ENCODE data around the gene MKKS.
"Not testable (repeated sequence)": the region's sequence is repeated elsewhere in the genome, so short reads cannot be mapped to it uniquely, and the experiment has no call there.

MKKS gene

DNA sequence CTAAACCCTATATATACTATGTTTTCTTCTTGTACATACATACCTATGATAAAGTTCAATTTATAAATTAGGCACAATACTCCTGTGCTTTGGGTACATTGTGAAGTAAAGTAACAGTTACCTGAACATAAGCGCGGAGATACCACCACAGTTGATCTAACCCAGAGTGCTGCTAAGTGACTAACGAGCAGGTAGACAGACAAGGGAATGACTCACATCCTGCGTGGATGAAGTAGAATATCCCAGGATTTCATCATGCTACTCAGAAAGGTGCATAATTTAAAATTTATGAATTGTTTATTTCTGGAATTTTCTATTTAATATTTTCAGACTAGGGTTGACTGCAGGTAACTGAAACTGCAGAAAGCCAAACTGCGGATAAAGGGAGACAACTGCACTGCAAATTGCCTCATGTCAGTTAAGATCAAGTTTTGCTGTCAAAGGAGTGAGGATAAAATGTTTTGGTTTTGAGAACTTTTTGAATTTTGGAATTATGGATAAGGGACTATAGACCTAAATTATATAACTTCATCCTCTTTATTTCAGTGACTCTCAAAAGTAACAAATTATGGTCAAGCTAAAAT lies 14.4 kb downstream of the MKKS start:
- in situ Hi-C loops (cut with MboI; ENCODE audit: low sequenced_read_pairs) = no loop called here

DNA sequence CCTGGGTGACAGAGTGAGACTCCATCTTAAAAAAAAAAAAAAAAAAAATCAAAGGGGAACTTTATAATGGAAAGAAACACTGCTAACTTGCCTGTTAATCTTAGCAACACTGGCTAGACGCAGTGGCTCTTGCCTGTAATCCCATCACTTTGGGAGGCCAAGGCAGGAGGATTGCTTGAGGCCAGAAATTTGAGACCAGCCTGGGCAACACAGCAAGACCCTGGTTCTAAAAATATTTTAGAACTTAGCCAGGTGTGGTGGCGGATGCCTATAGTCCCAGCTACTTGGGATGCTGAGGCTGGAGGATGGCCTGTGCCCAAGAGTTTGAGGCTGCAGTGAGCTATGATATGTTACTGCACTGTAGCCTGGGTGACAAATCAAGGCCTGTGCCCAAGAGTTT lies 16.8 kb downstream of the MKKS start:
- in situ Hi-C loops (cut with MboI; ENCODE audit: low sequenced_read_pairs) = not testable (repeated sequence)

DNA sequence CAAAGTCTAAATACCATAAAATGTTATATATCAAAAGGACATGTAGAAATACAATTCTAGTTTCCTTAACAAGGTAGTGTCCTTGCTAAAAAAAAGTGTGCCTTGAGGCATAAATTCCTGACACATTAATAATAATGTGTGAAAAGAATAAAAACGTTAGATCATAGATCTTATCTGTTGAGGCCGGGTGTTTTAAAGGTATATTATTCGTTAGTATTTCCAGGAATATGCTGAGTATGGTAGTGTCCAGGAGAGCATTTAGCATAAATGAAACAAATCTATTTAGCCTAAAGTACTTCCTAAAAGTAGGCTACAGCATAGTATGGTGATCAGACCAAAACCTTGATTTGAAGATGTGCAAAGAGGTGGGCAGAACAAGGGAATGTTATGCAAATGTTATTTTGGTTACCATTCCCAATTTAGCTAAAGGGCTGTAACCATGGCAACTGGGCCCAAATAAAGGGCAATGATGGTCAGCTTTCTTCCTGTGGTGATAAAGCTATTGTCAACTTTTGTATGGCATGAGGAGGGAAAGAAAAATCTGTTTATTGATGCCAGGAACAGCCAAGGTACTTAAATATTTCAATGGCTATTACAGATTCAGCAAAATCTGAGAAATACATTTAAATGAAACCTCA lies 18.9 kb downstream of the MKKS start:
- in situ Hi-C loops (cut with MboI; ENCODE audit: low sequenced_read_pairs) = no loop called here

DNA sequence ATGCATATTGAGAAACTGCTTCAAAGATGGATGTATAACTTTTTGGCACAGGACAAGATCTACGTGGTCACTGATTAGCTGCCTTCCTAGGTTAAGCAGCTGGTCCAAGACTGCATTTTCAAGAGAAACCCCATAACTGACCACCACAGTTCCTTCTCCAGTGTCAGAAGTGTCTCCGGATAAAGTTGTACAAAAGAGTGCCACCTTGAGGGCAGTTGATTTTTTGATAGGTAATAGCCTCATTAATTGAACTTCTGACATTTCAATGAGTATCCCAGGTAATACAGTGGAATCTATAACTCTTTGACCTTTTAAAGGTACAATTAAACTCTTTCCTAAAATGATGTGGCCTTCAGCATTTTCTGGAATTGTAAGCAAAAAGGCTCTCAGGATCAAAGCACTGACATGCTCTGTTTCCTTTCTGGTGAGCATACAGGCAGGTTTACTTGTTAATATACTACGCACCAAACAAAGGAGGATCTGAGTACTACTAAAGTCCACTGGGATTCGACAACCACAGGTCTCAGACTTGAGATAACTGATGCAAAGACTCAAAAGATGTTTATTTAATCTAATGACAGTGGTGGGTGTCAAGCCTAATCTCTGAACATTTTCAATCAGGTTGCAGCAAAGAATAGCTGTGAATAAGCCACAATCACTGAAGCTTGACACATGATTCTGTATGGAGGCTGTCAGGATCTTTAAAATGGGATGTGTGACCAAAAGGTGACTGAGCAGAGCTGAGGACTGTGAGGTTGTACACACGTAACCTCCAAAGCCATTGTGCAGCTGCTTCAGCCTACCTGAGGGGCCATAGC lies 21.2 kb downstream of the MKKS start:
- in situ Hi-C loops (cut with MboI; ENCODE audit: low sequenced_read_pairs) = no loop called here

DNA sequence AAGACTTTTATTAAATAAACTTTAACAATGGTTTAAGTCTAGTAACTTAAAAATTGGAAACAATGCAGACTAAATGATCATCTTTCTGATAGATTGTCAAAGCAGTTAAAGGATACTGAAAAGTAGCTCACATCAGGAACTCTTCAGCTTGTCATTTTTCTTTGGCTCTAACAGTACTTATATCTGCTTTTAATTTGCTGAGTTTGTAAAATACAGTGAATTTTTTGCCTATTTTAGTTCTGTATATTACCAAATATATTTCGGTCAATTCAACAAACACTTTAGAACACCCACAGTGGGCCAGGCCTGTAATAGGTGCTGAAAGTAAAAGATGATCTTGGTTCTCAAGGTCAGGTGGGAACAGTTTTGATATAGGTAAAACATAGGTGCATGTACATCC lies 22.3 kb downstream of the MKKS start:
- in situ Hi-C loops (cut with MboI; ENCODE audit: low sequenced_read_pairs) = no loop called here

DNA sequence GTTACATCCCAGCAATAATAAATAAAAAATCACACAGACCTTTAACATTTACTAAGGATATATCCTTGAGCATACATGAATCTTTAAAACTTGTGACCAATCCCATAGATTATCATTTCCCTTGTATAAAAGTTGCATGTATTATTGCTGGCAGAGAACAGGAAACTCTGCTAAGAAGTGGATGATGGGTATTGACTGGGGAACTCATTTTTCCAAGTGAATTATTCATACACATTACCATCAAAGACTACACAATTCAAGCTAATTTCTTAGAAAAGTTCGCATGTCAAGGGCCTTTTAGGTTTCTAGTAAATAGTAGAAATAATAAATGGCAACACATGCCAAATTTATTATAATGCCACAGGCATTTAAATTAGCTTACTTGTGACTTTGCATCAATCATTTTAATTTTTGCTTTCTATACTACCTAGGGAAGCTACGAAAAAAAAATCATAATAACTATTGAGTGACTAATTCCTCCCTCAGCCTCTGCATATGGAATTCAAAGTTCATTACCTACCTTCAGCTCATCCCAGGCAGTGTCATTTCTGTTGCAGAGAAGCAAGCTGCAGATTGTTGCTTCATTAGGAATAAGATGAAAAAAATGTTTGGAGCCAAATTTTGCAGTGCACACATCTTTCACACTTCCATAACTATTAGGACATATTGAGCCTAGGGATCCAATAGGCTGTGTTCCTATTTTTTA lies 25.8 kb downstream of the MKKS start:
- in situ Hi-C loops (cut with MboI; ENCODE audit: low sequenced_read_pairs) = no loop called here

DNA sequence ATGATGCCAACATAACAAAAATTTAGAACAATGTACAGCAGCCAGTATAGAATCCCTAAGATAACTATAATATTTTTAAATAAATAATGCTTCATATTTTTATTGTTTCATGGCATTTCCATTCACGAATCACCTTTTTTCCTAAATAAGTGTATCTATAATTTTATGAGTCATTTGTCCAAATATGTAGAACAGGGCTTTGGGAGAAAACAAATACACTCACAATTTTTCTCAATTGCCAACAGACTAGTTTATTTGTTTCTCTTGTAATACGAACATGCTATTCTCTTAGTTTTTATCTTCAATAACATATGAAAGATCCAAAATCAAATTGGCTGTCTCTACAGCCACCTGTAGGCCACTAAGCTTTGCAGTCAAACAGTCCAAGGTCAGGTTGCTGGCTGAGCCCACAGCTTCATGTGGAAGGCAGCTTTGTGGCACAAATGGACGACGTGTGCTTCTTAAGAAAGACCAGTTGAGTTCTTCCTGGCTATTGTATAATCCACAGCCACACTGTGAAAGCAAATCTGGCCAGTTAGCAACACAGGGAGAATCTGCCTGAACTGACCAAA lies 29.0 kb downstream of the MKKS start:
- in situ Hi-C loops (cut with MboI; ENCODE audit: low sequenced_read_pairs) = no loop called here

DNA sequence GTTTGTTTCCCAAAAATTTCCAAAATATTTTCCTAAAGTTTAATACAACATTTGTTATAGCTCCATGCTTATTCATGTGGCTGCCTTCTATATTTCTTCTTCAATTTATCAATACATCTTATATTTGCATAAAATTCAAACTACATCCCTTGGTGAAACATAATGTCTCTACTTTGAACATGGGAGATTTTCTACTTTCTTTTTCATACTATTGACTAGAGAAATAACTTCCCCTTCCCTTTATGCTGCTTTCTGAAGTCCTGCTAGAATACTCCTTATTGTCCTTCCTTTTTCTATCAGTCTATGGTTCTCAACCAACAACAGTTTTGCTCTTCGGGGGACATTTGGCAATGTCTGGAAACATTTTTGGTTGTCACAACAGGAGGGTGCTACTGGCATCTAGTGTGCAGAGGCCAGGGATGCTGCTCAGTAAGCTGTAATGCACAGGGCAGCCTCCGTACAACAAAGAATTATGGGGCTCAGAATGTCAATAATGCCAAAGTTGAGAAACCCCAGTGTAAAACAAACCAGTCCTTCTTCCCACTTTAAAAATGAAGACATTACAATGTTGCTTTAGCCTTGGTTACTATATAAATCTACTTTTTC lies 29.9 kb downstream of the MKKS start:
- in situ Hi-C loops (cut with MboI; ENCODE audit: low sequenced_read_pairs) = no loop called here

DNA sequence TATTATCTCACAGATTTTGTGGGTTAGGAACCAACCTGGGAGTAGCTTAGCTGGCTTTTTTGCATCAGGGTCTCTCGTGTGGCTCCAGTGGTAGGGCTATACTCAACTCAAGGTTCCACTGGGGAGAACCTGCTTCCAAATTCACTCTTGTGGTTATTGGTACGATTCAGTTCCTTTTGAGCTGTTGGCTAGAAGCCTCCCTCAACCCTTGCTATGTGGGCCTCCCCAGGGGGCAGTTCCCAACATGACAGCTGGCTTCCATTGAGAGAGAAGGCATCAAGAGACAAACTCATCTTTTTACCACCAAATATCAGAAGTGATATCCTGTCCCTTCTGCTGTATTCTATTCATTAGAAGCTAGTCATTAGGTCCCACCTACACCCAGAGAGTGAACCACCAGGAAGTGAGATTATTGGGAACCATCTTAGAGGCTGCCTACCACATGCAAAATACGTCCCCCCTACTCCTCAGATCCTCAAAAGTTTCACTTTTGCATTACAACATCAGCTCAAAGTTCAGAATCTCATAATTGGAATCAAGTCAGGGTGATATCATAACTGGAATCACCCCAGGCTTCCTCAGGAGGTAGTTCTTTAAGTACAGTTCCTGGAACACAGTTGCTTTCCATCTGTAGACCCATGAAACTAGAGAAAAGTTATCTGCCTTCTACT lies 30.9 kb downstream of the MKKS start:
- in situ Hi-C loops (cut with MboI; ENCODE audit: low sequenced_read_pairs) = no loop called here

DNA sequence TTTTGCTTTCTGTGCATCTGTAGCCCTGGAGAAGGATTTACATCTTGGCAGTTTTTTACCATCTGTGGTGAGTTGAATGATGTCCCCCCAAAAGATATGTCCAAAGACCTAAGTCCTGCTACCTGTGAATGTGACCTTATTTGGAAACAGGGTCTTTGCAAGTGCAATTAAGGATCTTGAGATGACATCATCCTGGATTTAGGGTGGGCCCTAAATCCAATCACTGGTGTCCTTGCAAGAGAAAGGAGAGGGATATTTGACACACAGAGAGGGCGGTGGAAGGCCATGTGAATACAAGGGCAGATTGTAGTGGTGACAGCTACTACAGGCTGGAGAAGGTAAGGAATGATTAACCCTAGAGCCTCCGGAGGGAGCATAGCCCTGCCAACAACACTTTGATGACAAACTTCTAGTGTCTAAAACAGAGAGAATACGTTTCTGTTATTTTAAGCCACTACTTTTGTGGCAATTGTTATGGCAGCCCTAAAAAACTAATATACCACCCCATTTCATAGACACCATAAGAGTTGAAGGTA lies 35.1 kb downstream of the MKKS start:
- in situ Hi-C loops (cut with MboI; ENCODE audit: low sequenced_read_pairs) = no loop called here

DNA sequence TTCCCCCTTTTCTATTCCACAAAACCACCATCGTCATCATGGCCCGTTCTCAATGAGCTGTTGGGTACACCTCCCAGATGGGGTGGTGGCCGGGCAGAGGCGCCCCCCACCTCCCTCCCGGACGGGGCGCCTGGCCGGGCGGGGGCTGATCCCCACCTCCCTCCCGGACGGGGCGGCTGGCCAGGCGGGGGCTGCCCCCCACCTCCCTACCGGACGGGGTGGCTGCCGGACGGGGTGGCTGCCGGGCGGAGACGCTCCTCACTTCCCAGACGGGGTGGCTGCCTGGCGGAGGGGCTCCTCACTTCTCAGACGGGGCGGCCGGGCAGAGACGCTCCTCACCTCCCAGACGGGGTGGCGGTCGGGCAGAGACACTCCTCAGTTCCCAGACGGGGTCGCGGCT lies 39.3 kb downstream of the MKKS start:
- in situ Hi-C loops (cut with MboI; ENCODE audit: low sequenced_read_pairs) = not testable (repeated sequence)

DNA sequence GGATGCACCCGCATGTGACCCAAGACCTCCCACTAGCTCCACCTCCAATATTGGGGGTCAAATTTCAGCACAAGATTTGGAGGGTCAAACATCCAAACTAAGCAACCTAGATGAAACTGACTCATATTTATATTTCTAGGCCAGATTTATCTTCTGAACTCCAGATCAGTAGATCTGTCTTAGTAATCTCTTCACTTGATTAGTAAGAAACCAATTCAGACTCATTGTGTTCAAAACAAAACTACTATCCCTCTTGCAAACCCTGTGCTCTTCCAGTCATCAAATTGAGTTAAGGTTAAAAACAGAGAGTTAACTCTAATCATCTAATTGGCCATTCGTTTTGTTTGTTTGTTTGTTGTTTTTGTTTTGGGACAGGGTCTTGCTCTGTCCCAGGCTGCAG lies 43.3 kb downstream of the MKKS start:
- in situ Hi-C loops (cut with MboI; ENCODE audit: low sequenced_read_pairs) = no loop called here

DNA sequence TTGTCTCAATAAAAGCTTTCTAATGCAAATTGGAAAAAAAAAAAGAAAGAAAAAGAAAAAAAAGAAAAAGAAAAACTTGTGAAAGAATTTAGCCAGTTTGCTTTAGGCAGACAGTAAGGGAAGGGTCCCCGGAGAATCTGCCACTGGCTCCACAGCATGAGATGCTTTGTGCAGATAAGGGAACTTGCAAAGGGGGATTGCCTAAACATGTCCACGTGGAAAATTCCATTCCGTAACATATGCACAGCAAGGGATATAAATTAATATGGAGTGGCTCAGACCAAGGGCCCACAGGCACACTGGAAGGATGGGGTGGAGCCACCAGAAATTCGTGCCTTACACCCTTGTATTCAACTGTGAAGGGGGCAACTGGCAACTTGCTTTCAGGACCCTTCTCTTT lies 45.4 kb downstream of the MKKS start:
- in situ Hi-C loops (cut with MboI; ENCODE audit: low sequenced_read_pairs) = no loop called here

DNA sequence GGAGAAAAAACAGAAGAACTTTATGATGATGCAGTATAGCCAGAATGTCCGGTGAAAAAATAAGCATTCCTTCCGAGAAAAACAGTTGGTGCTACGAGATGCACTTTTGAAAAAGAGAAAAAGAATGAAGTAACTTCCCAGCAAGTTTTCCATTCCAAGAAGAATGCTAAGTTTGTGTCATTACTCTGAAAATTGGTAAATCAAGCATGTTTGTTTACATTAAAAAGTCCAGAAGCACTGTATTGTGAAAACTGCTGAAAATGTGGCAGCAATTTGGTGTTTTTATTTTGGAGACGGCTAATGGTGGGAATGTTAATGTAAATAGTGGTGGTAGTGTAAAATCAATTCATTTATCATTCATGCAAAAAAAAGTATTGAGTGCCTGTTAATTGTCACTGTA lies 46.3 kb downstream of the MKKS start:
- in situ Hi-C loops (cut with MboI; ENCODE audit: low sequenced_read_pairs) = no loop called here

DNA sequence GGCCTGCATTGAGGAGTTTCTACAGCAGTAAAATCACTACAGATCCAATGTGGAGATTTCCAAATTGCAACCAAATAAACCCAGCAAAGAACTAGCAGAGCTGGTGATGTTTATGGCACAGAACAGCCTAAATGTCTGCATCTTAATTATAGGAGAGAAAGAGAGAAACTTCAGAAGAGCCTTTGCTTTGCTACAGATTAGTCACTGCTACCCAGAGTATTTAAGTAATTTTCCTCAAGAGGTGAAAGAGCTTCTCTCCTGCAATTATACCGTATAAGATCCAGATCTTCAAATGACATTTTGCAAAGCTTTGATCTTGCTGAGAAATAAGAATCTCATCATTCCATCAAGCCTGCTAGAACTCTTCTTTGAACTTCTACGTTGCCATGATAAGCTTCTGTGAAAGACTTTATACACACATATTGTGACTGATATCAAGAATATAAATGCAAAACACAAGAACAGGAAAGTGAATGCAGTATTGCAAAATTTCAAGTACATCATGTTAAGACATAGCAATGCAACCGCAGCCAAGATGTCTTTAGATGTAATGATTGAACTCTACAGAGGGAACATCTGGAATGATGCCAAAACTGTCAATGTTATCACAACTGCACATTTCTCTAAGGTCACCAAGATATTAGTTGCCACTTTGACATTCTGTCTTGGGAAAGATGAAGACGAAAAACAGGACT lies 48.0 kb downstream of the MKKS start:
- in situ Hi-C loops (cut with MboI; ENCODE audit: low sequenced_read_pairs) = no loop called here

DNA sequence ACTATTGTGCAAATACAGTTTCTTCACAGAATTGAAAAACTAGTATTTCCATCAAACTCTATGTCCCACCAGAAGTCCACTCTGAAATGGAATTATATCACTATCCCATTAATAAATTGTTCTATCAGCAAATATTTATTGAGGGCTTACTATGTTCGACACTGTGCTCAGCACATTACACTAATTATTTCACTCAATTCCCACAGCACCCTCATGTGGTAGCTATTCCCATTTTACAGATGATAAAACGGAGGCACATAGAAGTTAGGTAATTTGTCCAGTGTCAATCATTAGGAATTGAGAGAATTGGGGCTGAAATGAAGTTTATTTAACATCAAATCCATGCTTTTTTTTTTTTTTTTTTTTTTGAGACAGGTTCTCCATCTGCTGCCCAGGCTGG lies 52.5 kb downstream of the MKKS start:
- in situ Hi-C loops (cut with MboI; ENCODE audit: low sequenced_read_pairs) = no loop called here

DNA sequence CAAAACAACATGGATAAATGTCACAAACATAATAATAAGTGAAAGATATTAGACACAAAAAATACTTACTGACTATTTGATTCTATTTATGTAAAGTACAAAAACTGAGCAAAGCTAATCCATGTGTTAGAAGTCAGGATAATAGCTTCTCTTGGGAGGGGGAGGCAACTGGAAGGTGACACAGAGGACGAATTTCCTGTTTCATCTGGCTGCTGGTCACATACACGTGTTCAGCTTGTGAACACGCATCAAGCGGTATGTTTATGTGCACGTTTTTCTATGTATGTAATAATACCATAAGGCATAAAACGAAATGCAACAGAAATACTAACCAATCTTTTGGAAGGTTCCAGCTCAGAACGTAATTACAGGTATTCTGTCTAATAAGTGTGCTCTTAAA lies 54.3 kb downstream of the MKKS start:
- in situ Hi-C loops (cut with MboI; ENCODE audit: low sequenced_read_pairs) = no loop called here

DNA sequence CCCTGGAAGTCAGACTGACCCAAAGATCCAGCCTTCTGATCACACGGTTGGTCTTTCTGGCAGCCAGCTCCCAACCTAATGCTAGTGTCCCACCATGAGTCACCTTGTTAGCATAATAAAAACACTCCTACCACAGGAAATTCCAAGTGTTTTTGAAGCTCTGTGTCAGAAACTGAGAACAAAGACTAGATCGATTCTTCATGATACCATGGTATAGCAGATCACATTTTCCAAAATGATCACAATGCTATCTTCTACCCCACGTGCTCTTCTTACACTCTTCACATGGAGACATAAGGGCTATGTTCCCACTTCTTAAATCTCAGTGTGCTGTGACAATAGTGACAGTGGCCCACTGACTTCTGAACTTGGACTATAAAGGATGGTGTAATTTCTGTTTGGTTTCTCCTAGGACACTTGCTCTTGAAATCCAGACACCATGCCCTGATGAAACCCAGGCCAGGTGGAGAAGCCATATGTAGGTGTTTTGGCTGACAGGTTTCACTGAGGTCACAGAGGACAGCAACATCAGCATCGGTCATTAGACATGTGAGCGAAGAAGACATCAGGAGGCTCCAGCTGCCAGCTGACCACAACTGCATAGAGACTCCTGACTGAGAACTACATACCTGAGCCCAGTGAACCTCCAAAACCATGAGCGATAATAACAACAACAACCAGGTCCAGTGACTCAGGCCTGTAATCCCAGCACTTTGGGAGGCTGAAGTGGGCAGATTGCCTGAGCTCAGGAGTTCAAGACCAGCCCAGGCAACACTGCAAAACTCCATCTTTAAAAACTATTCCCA lies 57.5 kb downstream of the MKKS start:
- in situ Hi-C loops (cut with MboI; ENCODE audit: low sequenced_read_pairs) = no loop called here

DNA sequence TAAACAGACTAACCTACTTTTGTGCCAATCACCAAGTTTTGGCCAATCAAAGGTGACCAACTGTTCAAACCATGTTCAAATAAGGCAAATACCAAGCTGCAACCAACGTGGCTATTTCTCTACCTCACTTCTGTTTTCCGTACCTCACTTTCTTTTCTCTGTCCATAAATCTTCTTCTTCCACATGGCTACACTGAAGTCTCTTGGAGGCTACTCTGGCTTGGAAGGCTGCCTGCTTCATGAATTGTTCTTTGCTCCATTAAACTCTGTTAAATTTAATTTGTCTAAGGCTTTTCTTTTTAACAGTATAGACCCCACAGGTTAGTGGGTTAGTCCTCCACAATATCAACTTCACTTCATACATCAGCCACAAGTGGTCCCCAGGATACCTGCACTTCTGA lies 58.8 kb downstream of the MKKS start:
- in situ Hi-C loops (cut with MboI; ENCODE audit: low sequenced_read_pairs) = no loop called here
